ENCODE results near the gene ERP44. TPM values are rescaled to one million over a fixed set of nuclear protein-coding genes. Genes with fewer than 3 reads are reported as not detected.

Gene ERP44
- polyA plus RNA-seq, 3 donors, result 18.4 to 74.0 (median 66.3) TPM

- Mint-ChIP-seq H3K27ac (no peak overlapping the region), H3K4me3 (no peak overlapping the region)
- DNase-seq, result no peak
These were observed 14.1 kb downstream of the ERP44 start for GRCh38 chr9:100084734-100085133.

GRCh38 chr9:100084128-100084453 lies 14.7 kb downstream of the ERP44 start:
- Histone ChIP-seq H4K20me1 (ENCODE audit: insufficient read depth, low read length) (peaks cover 100% of the 10 kb centered on the region), H3K27ac (ENCODE audit: low read depth in 1 of 2, low read length in 2 of 2) (no peak overlapping the region)
- no peak overlapping the region for H3K4me3 Mint-ChIP-seq

More at GRCh38 chr9:100084734-100085133, 14.1 kb downstream of the ERP44 start:
- Histone ChIP-seq H4K20me1 (ENCODE audit: insufficient read depth, low read length) (peaks cover 100% of the 10 kb centered on the region), H3K79me2 (ENCODE audit: insufficient read depth, low read length) (peaks cover 100% of the 10 kb centered on the region), H3K27me3 (ENCODE audit: control insufficient read depth in 2 of 2, insufficient read depth in 2 of 2, low read length in 2 of 2) (no peaks in the 10 kb centered on the region), H3K4me3 (replicated peaks in 1 of 3; ENCODE audit: low read depth in 2 of 3, low read length in 3 of 3) (no peak overlapping the region), H3K4me2 (replicated peaks; ENCODE audit: extremely low read depth, low read length, poor library complexity, severe bottlenecking) (no peak overlapping the region), H3K36me3 (replicated peaks in 1 of 2; ENCODE audit: control insufficient read depth in 1 of 2, insufficient read depth in 2 of 2, low read length in 2 of 2) (no peaks in the 10 kb centered on the region), H3K9ac (ENCODE audit: insufficient read depth, low read length, poor library complexity, severe bottlenecking) (no peak overlapping the region), H3K4me1 (ENCODE audit: control insufficient read depth in 1 of 2, insufficient read depth in 2 of 2, low read length in 2 of 2) (peaks cover 5 to 10% of the 10 kb centered on the region in 2 donors), H2AFZ (ENCODE audit: insufficient read depth, low read depth, low read length, poor library complexity, severe bottlenecking) (no peak overlapping the region), H3K27ac (ENCODE audit: low read depth in 1 of 2, low read length in 2 of 2) (no peak overlapping the region), H3K9me3 (replicated peaks in 1 of 2; ENCODE audit: control insufficient read depth in 1 of 2, insufficient read depth in 1 of 2, low read length in 2 of 2) (no peaks in the 10 kb centered on the region)
- no peak for TF ChIP-seq CTCF (IDR thresholded peaks at IDR 0.05)
- Mint-ChIP-seq H3K9me3 (no peaks in the 10 kb centered on the region), H3K36me3 (peaks cover 0 to 4% of the 10 kb centered on the region in 2 donors), H3K27me3 (ENCODE audit: low read depth in 3 of 3) (peaks cover 0 to 1% (median 0%) of the 10 kb centered on the region in 3 donors), H3K4me1 (peaks cover 44% of the 10 kb centered on the region)
- no CpG with 5 or more reads among the region's 5 CpGs for WGBS (ENCODE audit: insufficient coverage)
- intact Hi-C loops (cut with micrococcal nuclease), result no loop called here

More at GRCh38 chr9:100084128-100084453, 14.7 kb downstream of the ERP44 start:
- intact Hi-C loops (cut with micrococcal nuclease), result no loop called here
- no peaks in the 10 kb centered on the region for H3K36me3 ChIP-seq (replicated peaks in 1 of 2; ENCODE audit: control insufficient read depth in 1 of 2, insufficient read depth in 2 of 2, low read length in 2 of 2)
- H3K9ac ChIP-seq (ENCODE audit: insufficient read depth, low read length, poor library complexity, severe bottlenecking), result no peak overlapping the region
- WGBS (ENCODE audit: insufficient coverage), result 100% methylated on average over 1 of the region's 1 CpG
- Mint-ChIP-seq H3K27me3 (ENCODE audit: low read depth in 3 of 3) (peaks cover 0 to 1% (median 0%) of the 10 kb centered on the region in 3 donors), H3K4me1 (peaks cover 44% of the 10 kb centered on the region), H3K36me3 (peaks cover 3 to 4% of the 10 kb centered on the region in 2 donors), H3K27ac (no peak overlapping the region), H3K9me3 (no peaks in the 10 kb centered on the region)
- H3K27me3 ChIP-seq (ENCODE audit: control insufficient read depth in 2 of 2, insufficient read depth in 2 of 2, low read length in 2 of 2), result no peaks in the 10 kb centered on the region
- no peak for DNase-seq
- no peak overlapping the region for H3K4me2 ChIP-seq (replicated peaks; ENCODE audit: extremely low read depth, low read length, poor library complexity, severe bottlenecking)
- H3K9me3 ChIP-seq (replicated peaks in 1 of 2; ENCODE audit: control insufficient read depth in 1 of 2, insufficient read depth in 1 of 2, low read length in 2 of 2), result no peaks in the 10 kb centered on the region
- no peak for TF ChIP-seq CTCF (IDR thresholded peaks at IDR 0.05)
- H3K4me1 ChIP-seq (ENCODE audit: control insufficient read depth in 1 of 2, insufficient read depth in 2 of 2, low read length in 2 of 2), result peaks cover 5 to 10% of the 10 kb centered on the region in 2 donors
- H3K79me2 ChIP-seq (ENCODE audit: insufficient read depth, low read length), result peaks cover 100% of the 10 kb centered on the region
- H2AFZ ChIP-seq (ENCODE audit: insufficient read depth, low read depth, low read length, poor library complexity, severe bottlenecking), result no peak overlapping the region
- H3K4me3 ChIP-seq (replicated peaks in 1 of 3; ENCODE audit: low read depth in 2 of 3, low read length in 3 of 3), result no peak overlapping the region

Data from CD14-positive monocyte (primary cell).